Prostate gland (tissue), 2 donors: Measurements from ENCODE around the gene CHI3L1. TPM values are rescaled to one million over a fixed set of nuclear protein-coding genes. Genes with fewer than 3 reads are reported as not detected.

Experiments used
- DNase-seq: peaks from one replicate; pipeline ENCODE4 v3.0.0-alpha.2; 2019; ENCODE audit warnings: low spot score
- H3K27ac ChIP-seq, 2 donors: fragments of 200-600 bp; sonication (generic); 2 replicates each; pipeline ENCODE4 v1.5.1; 2017 to 2019
- H3K27me3 ChIP-seq: fragments of 200-600 bp; sonication (generic); replicated peaks from 2 replicates; pipeline ENCODE4 v1.5.1; 2019; ENCODE audit not compliant: insufficient read depth
- H3K36me3 ChIP-seq, 2 donors: fragments of 200-600 bp; sonication (generic); 1 replicate in 1 of 2; 2 replicates in 1 of 2; pipeline versions ENCODE4 v1.5.1 to v1.8.1; 2017 to 2019
- H3K4me1 ChIP-seq: fragments of 200-600 bp; sonication (generic); replicated peaks from 2 replicates; pipeline ENCODE4 v1.5.1; 2019
- H3K4me3 ChIP-seq, 2 donors: fragments of 200-600 bp; sonication (generic); 2 replicates each; pipeline ENCODE4 v1.5.1; 2017 to 2019
- H3K9me3 ChIP-seq: fragments of 200-600 bp; sonication (generic); 2 replicates; pipeline ENCODE4 v1.5.1; 2017
- CTCF ChIP-seq, 4 experiments: fragments of 200-600 bp in 2 of 4; fragments of 450-650 bp in 2 of 4; sonication (generic) in 2 of 4; IDR thresholded peaks; 1 replicate in 3 of 4; 2 replicates in 1 of 4; pipeline ENCODE4 v1.5.1; 2016 to 2019; ENCODE audit warnings: antibody characterized with exemption in 4 of 4, mild to moderate bottlenecking in 2 of 4, moderate library complexity in 2 of 4
- POLR2A ChIP-seq: fragments of 450-650 bp; IDR thresholded peaks from one replicate; pipeline ENCODE4 v1.6.1; 2016; ENCODE audit warnings: antibody characterized with exemption, mild to moderate bottlenecking
- POLR2AphosphoS5 ChIP-seq: sonication (generic); formaldehyde crosslinking; IDR thresholded peaks from one replicate; pipeline ENCODE4 v1.6.1; 2017; ENCODE audit warnings: antibody characterized with exemption
- WGBS: methylation state at CpG from one replicate; pipeline ENCODE4 v1.1.5; 2018; 5-methylcytosine and 5-hydroxymethylcytosine counted together
- intact Hi-C: fragments of 100-400 bp; cut with DNase I; formaldehyde crosslinking; loops from one replicate; pipeline ENCODE4 v1.14.2; 2022
- total RNA-seq, 2 donors: library from RNA; depleted of rRNA; stranded (reverse); fragments of >200 nt; gene quantifications; one replicate each; pipeline ENCODE4 v1.1.0, GENCODE V29; 2016

CHI3L1 gene
- total RNA-seq, 2 donors from 2014 or later: 1.4 to 12.6 TPM

- Histone ChIP-seq H3K27ac (no peak overlapping the region), H3K9me3 (no peaks in the 10 kb centered on the region), H3K36me3 (no peaks in the 10 kb centered on the region), H3K4me1 (no peaks in the 10 kb centered on the region), H3K27me3 (no peaks in the 10 kb centered on the region), H3K4me3 (no peak overlapping the region)
- no peak for TF ChIP-seq CTCF (IDR thresholded peaks at IDR 0.05)
- DNase-seq: no peak
- intact Hi-C loops: no loop called here
- WGBS: 78% methylated on average over 10 of the region's 10 CpGs
Observed at GRCh38 chr1:203201516-203202205, 15.2 kb upstream of the CHI3L1 start.

- intact Hi-C loops: no loop called here
- H3K4me3 ChIP-seq: no peak overlapping the region
- H3K27ac ChIP-seq: no peak overlapping the region
- no peak for DNase-seq
- no peaks in the 10 kb centered on the region for H3K36me3 ChIP-seq
- H3K27me3 ChIP-seq: no peaks in the 10 kb centered on the region
- WGBS: 63% methylated on average over 1 of the region's 1 CpG
- no peaks in the 10 kb centered on the region for H3K4me1 ChIP-seq
- H3K9me3 ChIP-seq: no peaks in the 10 kb centered on the region
- no peak for TF ChIP-seq POLR2AphosphoS5
- no peak for TF ChIP-seq POLR2A
- TF ChIP-seq CTCF (IDR thresholded peaks at IDR 0.05): no peak
Observed at GRCh38 chr1:203200916-203201315, 14.4 kb upstream of the CHI3L1 start.

- WGBS: 36% methylated on average over 8 of the region's 8 CpGs
- Histone ChIP-seq H3K4me3 (no peak overlapping the region), H3K9me3 (no peaks in the 10 kb centered on the region), H3K4me1 (no peaks in the 10 kb centered on the region), H3K27me3 (no peaks in the 10 kb centered on the region), H3K27ac (peak overlapping the region in 1 of 2 donors; percentile 42), H3K36me3 (no peaks in the 10 kb centered on the region)
- DNase-seq: peak; percentile 17
- no peak for TF ChIP-seq CTCF (IDR thresholded peaks at IDR 0.05)
- peak; percentile 4 for TF ChIP-seq POLR2AphosphoS5
- intact Hi-C loops: no loop called here
Observed at GRCh38 chr1:203199816-203200571, 13.5 kb upstream of the CHI3L1 start.

- no peaks in the 10 kb centered on the region for H3K4me1 ChIP-seq
- no peak overlapping the region for H3K4me3 ChIP-seq
- no peaks in the 10 kb centered on the region for H3K36me3 ChIP-seq
- 90% methylated on average over 6 of the region's 6 CpGs for WGBS
- no peaks in the 10 kb centered on the region for H3K27me3 ChIP-seq
- intact Hi-C loops: no loop called here
- H3K9me3 ChIP-seq: no peaks in the 10 kb centered on the region
- H3K27ac ChIP-seq: peak overlapping the region in 1 of 2 donors; percentile 42
- no peak for DNase-seq
- no peak for TF ChIP-seq POLR2AphosphoS5
- no peak for TF ChIP-seq POLR2A
- no peak for TF ChIP-seq CTCF (IDR thresholded peaks at IDR 0.05)
Observed at GRCh38 chr1:203199481-203199815, 12.9 kb upstream of the CHI3L1 start.

GRCh38 chr1:203199002-203199401, 12.5 kb upstream of the CHI3L1 start:
- Histone ChIP-seq H3K9me3 (no peaks in the 10 kb centered on the region), H3K4me1 (no peaks in the 10 kb centered on the region), H3K27ac (no peak overlapping the region), H3K36me3 (no peaks in the 10 kb centered on the region), H3K27me3 (no peaks in the 10 kb centered on the region), H3K4me3 (no peak overlapping the region)
- TF ChIP-seq CTCF (IDR thresholded peaks at IDR 0.05): no peak
- no peak for TF ChIP-seq POLR2AphosphoS5
- TF ChIP-seq POLR2A: no peak
- 93% methylated on average over 3 of the region's 3 CpGs for WGBS
- no peak for DNase-seq
- intact Hi-C loops: no loop called here
